ENCODE data around the gene HBD.

The HBD gene

GRCh38 chr11:5231111-5231510 is 3.2 kb downstream of the HBD start:
- DNase-seq: peak; percentile 56

GRCh38 chr11:5230266-5230665 is 4.0 kb downstream of the HBD start:
- no peak for DNase-seq

GRCh38 chr11:5229796-5230195 is 4.5 kb downstream of the HBD start:
- peak; percentile 33 for DNase-seq

- no peak for DNase-seq
Measured at GRCh38 chr11:5229356-5229755, 4.9 kb downstream of the HBD start.

GRCh38 chr11:5228124-5228523 is 6.2 kb downstream of the HBD start:
- no peak for DNase-seq

GRCh38 chr11:5227681-5228080 is 6.6 kb downstream of the HBD start:
- peak; percentile 77 for DNase-seq

- peak; percentile 97 for DNase-seq
Measured at GRCh38 chr11:5226732-5227310, 7.5 kb downstream of the HBD start, which contains the start of gene HBB. Gene HBB (minus strand): TSS chr11:5227071. CDS start chr11:5227021, 50 bp downstream.

- DNase-seq: peak; percentile 91
Measured at GRCh38 chr11:5225480-5225871, 8.8 kb downstream of the HBD start.

GRCh38 chr11:5224538-5225479 is 9.5 kb downstream of the HBD start:
- DNase-seq: peak; percentile 91

- DNase-seq: peak; percentile 79
Measured at GRCh38 chr11:5223686-5224085, 10.6 kb downstream of the HBD start.

- peak; percentile 57 for DNase-seq
Measured at GRCh38 chr11:5223146-5223545, 11.1 kb downstream of the HBD start.

- no peak for DNase-seq
Measured at GRCh38 chr11:5210376-5210885, 23.9 kb downstream of the HBD start.

- DNase-seq: peak; percentile 94
Measured at GRCh38 chr11:5204787-5205186, 29.5 kb downstream of the HBD start.

- DNase-seq: no peak
Measured at GRCh38 chr11:5203366-5203765, 30.9 kb downstream of the HBD start.

GRCh38 chr11:5200582-5200981 is 33.7 kb downstream of the HBD start, which contains the start of gene OR51V1:
Gene OR51V1 (minus strand): TSS chr11:5200682. CDS start chr11:5200682, 0 bp downstream.
- no peak for DNase-seq

- no peak for DNase-seq
Measured at GRCh38 chr11:5198285-5198684, 36.0 kb downstream of the HBD start.

GRCh38 chr11:5197536-5197935 is 36.7 kb downstream of the HBD start:
- peak; percentile 33 for DNase-seq

- DNase-seq: no peak
Measured at GRCh38 chr11:5196731-5197130, 37.6 kb downstream of the HBD start.

GRCh38 chr11:5196067-5196466 is 38.2 kb downstream of the HBD start:
- no peak for DNase-seq

- DNase-seq: no peak
Measured at GRCh38 chr11:5192738-5193137, 41.5 kb downstream of the HBD start.

GRCh38 chr11:5188201-5188600 is 46.1 kb downstream of the HBD start:
- DNase-seq: no peak

Data from hematopoietic multipotent progenitor cell treated with erythropoietin and hydrocortisone succinate and interleukin-3 and kit ligand, for 8 days (in vitro differentiated cells).